IPS-18c (cell line): ENCODE measurements around the gene PARD3B.

Experiments
- H3K4me3 ChIP-seq: 2 replicates; pipeline ENCODE4 v1.7.0; 2013; ENCODE audit warnings: low read depth, mild to moderate bottlenecking, low read length, moderate library complexity; ENCODE audit not compliant: insufficient read depth
- H3K9me3 ChIP-seq: one replicate; pipeline ENCODE4 v1.6.1; 2013; ENCODE audit warnings: mild to moderate bottlenecking, low read length, moderate library complexity; ENCODE audit not compliant: control insufficient read depth, insufficient read depth

Gene PARD3B

GRCh38 chr2:204950695-204951346, 405.5 kb downstream of the PARD3B start:
- Histone ChIP-seq H3K9me3 (no peaks in the 10 kb centered on the region), H3K4me3 (no peak overlapping the region)

- Histone ChIP-seq H3K9me3 (no peaks in the 10 kb centered on the region), H3K4me3 (no peak overlapping the region)
Observed at GRCh38 chr2:204958371-204958770, 413.1 kb downstream of the PARD3B start.

DNA sequence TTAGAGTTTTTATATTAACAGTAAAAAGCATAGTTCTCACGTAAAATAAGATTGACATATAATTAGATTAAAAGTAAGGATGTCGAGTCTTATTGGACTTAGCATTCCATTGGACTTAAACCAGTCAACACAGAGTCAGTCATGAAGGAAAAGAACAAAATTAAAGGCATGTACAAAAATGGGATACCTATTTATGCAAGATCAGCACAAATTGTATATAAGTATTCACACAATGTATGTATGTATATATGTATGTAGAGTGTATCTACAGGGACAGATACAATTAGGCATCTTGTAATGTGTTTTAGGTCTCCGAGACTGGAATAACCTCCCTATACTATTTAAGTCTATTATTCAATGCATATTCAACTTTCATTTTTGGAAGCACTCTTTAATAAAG, 419.1 kb downstream of the PARD3B start:
- Histone ChIP-seq H3K9me3 (no peaks in the 10 kb centered on the region), H3K4me3 (no peak overlapping the region)

- H3K4me3 ChIP-seq: no peak overlapping the region
- H3K9me3 ChIP-seq: no peaks in the 10 kb centered on the region
Observed at GRCh38 chr2:204966245-204966644, 421.0 kb downstream of the PARD3B start.

- no peaks in the 10 kb centered on the region for H3K9me3 ChIP-seq
- H3K4me3 ChIP-seq: no peak overlapping the region
Observed at GRCh38 chr2:204967199-204967960, 422.1 kb downstream of the PARD3B start.

- no peak overlapping the region for H3K4me3 ChIP-seq
- no peaks in the 10 kb centered on the region for H3K9me3 ChIP-seq
Observed at GRCh38 chr2:204971206-204971907, 426.1 kb downstream of the PARD3B start.

DNA sequence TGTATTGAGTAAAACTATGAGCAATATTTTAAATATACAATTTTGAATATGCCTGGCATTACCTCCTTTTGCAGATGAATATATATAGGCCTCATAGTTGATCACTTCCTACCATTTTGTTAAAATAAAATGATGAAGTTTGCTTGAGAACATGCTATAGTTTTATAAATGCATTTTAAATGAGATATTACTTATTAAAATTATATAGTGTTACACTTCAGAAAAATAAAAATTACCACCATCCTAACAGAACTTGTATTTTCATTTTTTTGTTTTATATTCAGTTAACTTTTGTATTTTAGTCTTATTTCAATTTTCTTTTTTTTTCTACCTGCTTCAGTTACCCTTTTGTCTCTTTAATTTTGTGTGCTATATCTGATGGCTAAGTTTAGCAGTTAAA, 426.9 kb downstream of the PARD3B start:
- Histone ChIP-seq H3K4me3 (no peak overlapping the region), H3K9me3 (no peaks in the 10 kb centered on the region)

DNA sequence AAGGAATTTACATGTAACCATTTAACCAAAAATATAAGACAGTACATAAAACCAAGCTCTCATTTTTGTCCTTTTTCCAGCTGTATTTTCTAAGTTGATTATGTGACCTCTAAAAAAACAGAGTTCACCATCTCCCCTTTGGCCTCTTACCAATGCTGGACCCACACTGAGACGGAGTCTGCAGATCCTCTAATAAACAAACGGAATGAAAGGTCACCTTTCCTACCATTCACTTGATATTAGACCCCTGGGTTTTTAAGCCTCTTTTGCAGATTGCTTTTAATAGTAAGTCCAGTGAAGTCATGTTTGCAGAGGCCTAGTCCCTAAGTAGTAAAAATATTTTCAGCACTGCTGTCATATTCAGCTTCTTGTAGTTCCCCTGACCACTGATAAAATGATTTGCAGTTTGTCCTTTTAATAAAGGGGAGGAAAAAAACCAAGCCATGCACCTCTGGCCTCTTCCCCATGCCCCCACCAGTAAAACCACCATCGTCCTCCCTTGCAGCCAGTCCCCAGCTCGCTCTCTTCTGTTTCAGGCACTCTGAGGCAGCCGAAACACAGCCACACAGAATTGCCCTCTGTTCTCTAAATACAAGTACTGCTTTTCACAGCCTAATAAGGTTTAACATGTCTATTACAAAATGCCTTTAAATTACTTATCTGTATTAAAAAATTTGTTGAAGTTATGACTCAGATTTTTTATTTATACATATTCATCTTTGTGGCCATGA, 427.5 kb downstream of the PARD3B start:
- no peak overlapping the region for H3K4me3 ChIP-seq

DNA sequence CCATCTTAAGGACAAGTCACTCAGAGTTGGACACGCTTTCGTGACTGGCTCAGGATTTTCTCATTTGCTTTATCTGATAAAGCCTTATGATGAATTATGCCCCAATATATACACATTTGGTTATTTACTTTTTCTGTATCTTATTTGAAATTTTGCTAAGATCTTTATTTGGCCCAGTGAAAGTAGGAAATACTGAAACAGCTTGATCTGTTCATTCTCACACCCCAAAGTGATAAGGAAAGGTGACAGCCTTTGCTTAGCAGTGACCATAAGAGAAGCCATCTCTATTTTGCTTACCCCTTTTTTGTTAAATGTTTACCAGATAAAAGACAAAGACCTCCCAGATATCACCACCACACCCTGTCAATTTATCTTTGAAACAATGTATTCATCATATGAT, 428.3 kb downstream of the PARD3B start:
- Histone ChIP-seq H3K4me3 (no peak overlapping the region), H3K9me3 (no peaks in the 10 kb centered on the region)

More for the DNA sequence above, 427.5 kb downstream of the PARD3B start:
- no peaks in the 10 kb centered on the region for H3K9me3 ChIP-seq

- Histone ChIP-seq H3K9me3 (no peaks in the 10 kb centered on the region), H3K4me3 (no peak overlapping the region)
Observed at GRCh38 chr2:204974487-204974886, 429.2 kb downstream of the PARD3B start.

DNA sequence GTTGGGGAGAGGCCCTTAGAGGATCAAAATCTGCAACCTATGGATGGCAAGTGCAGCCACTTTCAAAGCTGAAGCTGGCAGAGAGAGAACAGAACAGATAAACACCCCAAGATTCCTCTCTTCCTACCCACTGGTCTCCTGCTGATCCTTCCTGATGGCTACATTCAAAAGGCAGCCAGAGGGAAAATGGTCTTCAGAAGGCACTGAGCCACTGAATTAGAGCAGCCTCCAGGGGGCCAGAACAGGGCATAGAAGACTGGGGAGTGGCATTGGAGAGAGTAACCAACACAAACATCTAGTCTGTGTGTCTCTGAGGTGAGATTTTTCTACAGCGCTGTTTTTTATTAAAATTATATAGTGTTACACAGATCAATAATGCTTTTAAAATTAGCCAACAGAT, 432.6 kb downstream of the PARD3B start:
- H3K4me3 ChIP-seq: no peak overlapping the region
- no peaks in the 10 kb centered on the region for H3K9me3 ChIP-seq

DNA sequence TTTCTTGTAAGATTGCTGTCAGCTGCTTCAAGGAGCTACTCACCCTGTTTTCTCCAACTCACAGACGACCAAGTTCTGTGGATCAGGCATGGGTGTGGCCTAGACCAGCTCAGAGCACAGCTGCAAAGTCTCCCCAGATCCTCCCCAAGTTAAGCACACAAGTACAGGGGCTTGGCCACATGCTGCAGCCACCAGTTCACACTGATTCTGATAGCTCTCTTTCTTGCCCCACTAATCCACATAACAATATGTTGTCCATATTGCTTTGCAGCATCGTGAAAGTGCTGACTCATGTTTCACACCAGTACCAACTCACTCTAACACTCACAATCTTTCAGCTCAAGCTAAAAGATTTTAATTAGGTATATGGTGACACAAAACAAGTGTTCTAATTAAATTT, 437.0 kb downstream of the PARD3B start:
- no peaks in the 10 kb centered on the region for H3K9me3 ChIP-seq
- H3K4me3 ChIP-seq: no peak overlapping the region

- H3K4me3 ChIP-seq: no peak overlapping the region
- H3K9me3 ChIP-seq: no peaks in the 10 kb centered on the region
Observed at GRCh38 chr2:204984518-204984917, 439.2 kb downstream of the PARD3B start.

DNA sequence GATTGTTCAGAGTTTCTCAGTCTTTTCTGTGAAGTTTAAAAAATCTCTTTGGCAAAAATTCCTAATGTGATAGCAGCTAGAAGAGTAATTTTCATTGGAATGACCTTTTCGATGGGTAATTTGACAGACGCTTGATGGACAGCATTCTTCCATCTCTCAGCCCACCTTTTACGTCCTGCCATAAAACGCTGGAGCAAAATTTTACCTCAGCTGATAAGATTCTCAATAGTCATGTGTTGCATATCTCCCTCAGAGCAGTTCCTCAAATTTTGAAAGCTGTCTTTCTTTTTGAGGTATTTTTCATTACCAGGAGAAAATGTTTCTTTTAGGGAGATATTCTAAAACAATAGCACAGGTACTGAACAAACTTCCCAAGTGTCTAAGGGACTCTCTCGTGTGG, 441.4 kb downstream of the PARD3B start:
- Histone ChIP-seq H3K4me3 (no peak overlapping the region), H3K9me3 (no peaks in the 10 kb centered on the region)

DNA sequence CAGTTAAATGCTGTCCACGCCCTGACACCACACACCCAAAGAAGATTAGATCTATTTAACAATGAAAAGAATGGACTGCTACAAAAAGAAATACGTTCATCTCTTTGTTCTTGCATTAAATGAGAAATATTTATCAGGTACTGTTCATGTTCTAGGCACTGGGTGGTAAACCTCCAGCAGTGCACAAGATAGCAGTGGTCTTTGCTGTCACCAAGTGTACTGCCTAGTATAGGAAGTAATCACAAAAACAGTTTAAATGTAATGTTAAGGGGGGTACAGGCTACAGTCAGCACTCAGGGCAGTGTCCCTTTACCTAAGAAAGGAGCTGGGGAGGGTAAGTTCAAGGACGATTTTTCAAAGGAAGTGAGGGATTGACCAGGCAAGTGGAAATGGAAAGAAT, 443.6 kb downstream of the PARD3B start:
- Histone ChIP-seq H3K9me3 (no peaks in the 10 kb centered on the region), H3K4me3 (no peak overlapping the region)

- H3K4me3 ChIP-seq: no peak overlapping the region
Observed at GRCh38 chr2:204989877-204990276, 444.6 kb downstream of the PARD3B start.

DNA sequence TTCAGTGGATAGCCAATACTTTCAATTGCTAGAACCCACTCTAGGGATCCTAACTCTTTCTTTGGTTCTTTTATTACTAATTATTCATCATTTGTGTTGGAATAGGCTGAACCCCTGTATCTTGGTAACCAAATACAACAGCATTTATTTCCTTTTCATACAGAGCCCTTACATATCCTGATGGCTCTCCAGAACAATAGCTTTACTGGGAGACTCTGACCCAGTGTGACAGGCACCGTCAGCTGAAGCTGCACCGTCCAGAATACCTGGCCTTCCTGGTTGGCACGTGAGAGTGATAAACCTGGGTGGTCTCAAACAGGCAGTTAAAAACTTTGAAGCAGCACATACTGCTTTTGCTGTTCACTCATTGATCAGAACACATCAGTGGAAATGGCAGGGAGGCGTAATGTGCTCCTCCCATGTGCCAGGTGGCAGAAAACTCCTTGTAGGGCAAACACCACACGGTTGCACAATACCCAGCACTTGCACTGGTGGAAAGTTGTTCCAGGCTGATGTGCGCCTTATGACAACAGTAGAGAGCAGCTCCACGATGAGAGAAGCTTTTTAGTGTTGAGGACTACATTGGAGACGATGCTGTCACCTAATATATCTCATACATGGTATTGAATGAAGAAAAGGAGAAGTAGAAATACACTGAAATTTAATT, 456.2 kb downstream of the PARD3B start:
- no peak overlapping the region for H3K4me3 ChIP-seq
- H3K9me3 ChIP-seq: no peaks in the 10 kb centered on the region

More at GRCh38 chr2:204989877-204990276, 444.6 kb downstream of the PARD3B start:
- H3K9me3 ChIP-seq: no peaks in the 10 kb centered on the region
